HG03342 (cell line): ENCODE measurements around the gene C16orf46.

ENCODE experiments used
- ATAC-seq: cut with Tn5 transposase; IDR thresholded peaks from one replicate; pipeline ENCODE4 v1.9.1; 2021; ENCODE audit warnings: mild to moderate bottlenecking, moderate library complexity; ENCODE audit not compliant: unreplicated experiment

C16orf46 gene

GRCh38 chr16:81026429-81026828 lies 50.6 kb downstream of the C16orf46 start:
- ATAC-seq: no peak

- no peak for ATAC-seq
Measured at GRCh38 chr16:81018496-81018895, 58.5 kb downstream of the C16orf46 start.

- no peak for ATAC-seq
Measured at GRCh38 chr16:81014672-81015071, 62.4 kb downstream of the C16orf46 start.

- no peak for ATAC-seq
Measured at GRCh38 chr16:81012974-81013373, 64.1 kb downstream of the C16orf46 start.
